Activated T-cell treated with anti-CD3 and anti-CD28 coated beads for 48 hours (primary cell): ENCODE measurements around the gene COQ10A.
"Not testable (repeated sequence)": the region's sequence is repeated elsewhere in the genome, so short reads cannot be mapped to it uniquely, and the experiment has no call there.

Experiments
- DNase-seq: peaks from one replicate; pipeline ENCODE4 v3.0.0-alpha.2; 2020; ENCODE audit warnings: low read depth

The COQ10A gene

DNA sequence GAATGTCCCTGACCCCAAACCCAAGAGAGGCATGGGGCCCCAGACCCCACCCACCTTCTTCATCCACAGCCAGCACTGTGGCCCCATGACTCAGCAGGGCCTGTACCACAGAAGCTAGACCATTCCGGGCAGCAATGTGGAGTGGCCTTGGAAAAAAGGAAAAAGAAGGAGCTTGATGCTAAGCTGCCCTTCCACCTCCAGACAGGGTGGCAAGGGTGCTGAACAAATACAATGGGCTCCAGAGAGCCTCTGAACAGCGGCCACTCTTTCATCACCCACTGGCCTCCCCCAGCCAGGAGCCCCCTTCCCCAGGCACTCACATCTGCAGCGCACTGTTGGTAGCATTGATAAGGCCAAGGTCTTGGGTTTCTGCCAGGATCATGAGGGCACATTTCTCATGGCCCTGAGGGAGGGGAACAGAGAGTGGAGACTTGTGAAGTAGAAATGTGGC is 23.0 kb upstream of the COQ10A start:
- DNase-seq: no peak

DNA sequence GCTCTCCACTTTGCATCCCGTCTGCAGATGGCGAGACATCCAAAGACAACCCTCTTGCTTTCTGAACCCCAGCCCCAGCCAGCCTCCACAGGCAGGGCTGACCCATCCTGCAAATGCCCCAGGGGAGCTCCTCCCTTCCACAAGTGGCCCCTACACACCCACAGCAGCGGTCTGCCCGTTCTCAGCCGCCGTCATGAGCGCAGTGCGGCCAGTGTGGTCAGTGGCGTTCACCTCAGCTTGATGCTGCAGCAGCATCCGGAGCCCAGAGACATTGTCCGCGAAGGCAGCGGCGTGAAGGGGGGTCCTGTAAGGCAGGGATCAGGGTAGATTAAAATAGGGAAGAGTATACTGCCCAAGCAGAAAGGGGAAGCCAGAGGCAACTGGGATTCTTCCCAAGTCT is 22.2 kb upstream of the COQ10A start:
- no peak for DNase-seq

DNA sequence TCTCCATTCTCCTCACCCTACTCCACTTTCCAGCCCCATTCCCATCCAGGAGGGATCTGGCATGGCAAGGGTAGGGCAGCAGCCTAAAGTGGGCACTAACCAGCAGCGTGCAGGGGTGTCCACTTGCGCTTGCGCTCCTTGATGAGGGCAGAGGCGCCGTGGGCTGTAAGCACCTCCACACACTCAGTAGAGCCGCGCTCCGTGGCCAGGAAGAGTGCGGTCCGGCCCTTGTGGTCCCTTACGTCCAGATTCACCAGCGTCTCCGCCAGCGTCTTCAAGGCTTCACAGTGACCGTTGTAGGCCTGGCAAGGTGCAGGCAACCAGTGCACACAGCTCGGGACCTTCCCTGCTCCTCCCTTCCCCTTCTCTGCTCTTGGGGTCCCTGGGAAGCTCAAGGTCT is 18.8 kb upstream of the COQ10A start:
- no peak for DNase-seq

DNA sequence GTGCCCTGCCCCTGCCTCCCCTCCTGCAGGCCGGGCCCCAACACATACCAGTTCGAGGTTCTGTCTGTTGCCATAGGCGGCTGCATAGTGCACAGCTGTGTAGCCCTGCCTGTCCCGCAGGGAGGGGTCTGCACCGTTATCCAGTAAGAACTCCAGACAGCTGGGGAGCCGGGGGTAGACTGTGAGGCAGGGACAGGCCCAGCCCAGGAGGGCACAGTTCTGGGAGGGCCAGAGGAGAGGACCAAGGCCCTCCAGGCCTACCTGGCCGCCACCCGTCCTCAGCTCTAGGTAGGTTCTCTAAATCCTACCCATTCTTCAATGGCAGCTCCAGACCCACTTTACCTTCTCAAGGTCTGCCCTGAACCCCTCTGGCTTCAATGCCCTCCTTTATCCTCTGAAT is 18.0 kb upstream of the COQ10A start:
- no peak for DNase-seq

DNA sequence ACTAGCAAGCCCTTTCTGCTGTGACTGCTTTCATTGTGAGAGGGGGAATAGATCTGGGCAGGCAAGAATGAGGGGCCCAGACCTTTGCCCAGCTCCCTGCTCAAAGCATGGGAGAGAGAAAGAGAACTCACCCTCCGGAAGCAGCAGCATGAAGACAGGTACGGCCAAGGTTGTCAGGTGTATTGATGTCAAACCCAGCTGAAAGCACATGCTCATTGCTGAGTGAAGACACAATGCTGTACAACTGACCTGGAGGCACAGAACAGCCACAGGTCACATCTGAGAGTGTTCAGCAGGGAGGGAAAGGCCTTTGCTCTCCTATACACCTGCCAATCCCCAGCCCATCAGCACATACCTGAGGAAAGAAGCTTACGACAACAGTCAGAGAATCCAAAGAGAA is 14.1 kb upstream of the COQ10A start:
- DNase-seq: no peak

DNA sequence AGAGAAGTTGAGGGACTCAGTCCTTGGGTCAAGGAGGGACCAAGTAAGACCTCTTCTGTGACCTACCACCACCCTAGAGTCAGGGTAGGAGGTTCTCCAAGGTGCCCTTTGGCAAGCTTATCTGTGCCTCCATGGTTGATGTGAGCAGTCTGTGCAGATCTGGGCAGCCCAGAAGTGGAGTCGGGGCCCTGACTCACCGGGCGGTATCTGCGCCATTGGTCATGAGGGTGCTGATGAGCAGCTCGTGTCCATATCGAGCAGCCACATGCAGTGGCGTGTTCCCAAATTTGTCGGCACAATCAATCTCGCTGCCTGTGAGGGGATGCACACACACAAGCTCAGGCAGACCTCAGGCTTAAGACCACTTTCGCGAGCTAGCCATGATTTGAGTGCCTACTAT is 13.7 kb upstream of the COQ10A start:
- DNase-seq: no peak

DNA sequence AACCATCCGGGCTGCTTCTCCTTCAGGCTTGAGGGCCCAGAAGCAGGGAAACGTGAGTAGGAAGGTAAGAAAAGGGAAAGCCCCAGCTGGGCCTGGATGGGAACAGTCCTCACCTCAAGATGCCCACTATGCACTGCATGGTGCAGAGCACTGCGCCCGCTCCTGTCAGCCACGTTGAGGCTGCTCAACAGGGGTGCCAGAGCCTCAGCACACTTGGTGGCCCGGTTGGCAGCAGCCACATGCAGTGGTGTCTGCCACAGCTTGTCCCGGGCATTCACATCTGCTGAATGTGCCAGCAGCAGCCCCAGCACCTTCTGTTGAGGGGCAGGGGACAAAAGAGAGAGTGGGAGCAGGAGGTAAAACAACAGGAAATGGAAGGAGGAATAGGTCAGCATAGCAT is 11.1 kb upstream of the COQ10A start:
- no peak for DNase-seq

DNA sequence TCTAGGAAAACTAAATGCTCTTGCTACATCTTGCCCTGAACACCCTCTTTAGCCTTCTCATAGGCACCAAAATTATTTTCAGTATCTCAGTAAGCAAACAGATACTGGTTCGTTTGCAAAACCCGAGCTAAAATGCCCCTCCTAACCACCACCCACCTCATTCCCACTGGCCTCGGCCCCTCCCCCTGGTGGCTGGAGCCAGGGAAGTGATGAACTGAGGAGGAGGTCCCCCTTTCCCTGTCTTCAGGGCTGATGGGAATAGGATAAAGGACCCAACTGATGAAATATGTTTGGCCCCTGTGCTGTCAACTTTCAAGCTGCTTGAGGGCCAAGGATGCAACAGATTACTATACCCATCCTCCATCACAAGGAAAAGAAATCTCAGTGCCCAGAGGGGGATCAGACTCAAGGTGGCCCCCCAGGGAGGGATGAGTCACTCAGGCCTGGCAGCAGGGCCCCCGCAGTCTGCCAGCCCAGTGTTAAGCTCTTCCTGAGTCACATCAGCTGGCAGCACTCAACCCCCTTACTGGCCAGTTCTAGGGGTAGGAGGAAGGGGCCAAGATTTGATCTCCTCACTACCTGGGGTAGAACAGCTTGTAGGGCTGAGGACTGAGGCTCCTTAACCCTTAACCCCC is 10.3 kb upstream of the COQ10A start:
- DNase-seq: no peak

DNA sequence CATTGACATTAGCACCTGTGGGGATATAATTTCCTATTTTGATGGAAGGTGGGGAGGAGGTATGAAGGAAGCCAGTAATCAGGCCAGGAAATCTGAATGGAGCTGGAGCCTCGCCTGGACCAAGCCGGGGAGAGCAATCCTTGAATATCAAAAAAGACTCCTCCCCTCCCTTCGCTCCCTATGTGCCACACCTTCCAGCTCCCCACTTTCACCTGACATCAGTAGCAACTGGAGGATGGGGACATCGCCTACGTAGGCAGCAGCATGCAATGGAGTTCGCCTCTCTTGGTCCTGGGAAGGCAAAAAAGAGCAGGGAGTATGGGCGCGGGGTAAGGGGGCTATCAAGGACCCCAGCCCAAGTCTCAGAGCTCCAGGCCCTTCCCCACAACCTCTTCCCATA is 9.7 kb upstream of the COQ10A start:
- DNase-seq: no peak

DNA sequence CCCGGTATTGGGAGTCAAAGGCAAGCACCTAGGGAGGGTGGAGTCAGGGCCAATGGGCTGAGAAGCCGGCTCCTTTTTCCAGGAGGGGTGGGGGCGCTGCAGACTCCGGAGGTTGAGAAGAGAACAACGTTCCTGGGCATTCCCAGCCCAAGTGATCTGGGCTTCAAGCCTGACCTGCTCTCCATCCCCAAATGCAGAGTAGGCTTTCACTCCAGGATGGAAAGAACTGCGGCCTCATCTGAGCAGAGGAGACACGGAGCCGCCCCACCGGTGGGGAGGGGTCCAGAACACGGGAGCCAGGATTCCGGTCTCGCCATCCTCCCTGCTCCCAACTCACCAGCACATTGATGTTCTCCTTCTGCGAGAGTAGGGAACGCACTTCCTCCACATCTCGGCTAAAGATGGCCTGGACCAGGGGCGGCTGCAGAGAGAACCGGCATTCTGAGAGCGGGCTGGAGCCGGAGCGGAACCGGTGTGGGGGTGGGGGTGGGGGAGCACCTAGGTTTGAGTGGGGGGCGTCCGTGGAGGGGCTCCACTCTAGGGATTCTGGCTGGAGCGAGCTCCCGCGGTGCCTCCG is 9.2 kb upstream of the COQ10A start:
- no peak for DNase-seq

DNA sequence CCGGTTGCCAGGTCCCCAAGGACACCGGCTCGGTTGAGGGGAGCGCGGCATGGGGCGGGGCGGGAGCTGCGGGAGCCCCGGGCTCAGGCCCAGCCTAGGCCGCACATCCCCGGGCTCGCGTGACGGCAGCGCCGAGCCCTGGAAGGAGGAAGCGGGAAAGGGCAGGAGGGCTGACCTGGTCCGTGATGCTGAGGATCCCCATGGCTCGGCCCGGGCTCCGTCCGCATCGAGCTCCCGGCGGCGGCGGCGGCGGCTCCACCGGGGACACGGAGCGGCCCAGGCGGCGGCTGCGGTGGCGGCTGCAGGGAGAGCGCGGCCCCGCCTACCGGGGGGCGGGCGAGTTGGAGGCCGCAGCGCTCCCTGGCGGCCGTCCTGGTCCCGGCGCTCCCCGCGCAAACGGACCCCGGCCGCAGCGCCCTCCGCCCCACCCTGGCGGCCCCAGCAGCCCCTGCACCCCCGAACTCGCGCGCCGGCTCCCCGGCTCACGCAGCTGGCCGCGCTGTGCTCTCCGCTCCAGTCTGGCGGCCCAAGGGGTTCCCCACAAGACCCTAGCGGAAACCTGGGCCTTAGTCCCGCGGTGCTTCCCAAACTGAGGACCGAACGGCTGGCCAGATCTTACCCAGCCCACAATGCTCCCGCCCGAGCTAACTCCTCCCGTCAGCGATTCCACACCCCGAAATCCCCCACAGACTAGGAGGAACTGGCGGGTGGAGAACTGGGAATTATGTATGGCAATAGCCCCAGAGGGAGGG is 8.5 kb upstream of the COQ10A start, which contains the start of gene ANKRD52:
Gene ANKRD52 (minus strand): TSS at position 317 of the 752 bp plus-strand sequence. CDS start 115 bp downstream, at position 202.
- DNase-seq: peak; percentile 83

DNA sequence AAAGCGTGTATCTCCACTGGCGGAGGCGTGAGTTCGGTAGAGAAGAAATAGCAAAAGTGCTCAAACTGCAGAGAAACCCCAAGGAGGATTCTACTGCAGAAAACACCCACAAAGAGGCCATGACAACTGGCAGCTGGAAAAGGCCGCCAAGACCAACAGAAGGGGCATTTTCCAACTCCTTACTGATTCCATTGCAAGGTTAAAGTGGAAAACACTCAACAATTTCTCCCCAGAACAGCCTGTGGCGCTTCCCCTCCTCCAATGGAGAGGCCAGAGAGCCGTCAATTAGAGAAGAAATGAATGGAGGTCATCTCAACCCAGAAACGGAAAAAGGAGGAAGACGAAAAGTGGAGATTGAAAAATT is 7.9 kb upstream of the COQ10A start:
- DNase-seq: no peak

DNA sequence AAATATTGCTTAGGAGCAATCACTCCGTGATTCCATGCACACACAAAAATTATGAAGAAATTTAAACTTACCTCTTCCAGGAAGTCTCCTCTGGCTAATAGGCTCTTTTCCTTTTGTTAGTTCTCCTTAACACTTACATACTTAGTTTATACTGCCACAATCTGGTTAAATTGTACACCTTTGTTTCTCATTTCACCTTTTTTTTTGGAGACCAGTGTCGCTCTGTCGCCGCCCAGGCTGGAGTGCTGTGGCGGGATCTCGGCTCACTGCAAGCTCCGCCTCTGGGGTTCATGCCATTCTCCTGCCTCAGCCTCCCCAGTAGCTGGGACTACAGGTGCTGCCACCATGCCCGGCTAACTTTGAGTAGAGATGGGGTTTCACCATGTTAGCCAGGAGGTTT is 6.4 kb upstream of the COQ10A start:
- DNase-seq: no peak

DNA sequence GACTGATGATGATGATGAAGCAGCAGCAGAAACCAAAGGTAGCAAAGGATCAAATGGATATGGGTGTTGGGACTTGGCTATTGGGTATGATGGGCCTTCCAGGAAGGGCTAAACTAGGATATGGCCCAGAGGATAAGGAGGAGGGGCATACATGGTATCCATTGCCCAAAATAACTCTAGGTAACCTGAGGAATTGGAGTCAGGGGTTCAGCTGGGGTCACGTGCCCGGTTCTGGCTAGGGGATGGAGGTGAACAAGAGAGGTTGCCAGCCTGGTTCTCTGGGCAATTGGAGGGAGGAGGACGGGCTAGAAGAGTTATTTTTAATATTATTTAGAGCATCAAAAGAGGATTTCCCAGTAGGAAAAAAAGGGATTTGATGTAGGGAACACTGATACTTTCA is 5.8 kb upstream of the COQ10A start:
- DNase-seq: no peak

DNA sequence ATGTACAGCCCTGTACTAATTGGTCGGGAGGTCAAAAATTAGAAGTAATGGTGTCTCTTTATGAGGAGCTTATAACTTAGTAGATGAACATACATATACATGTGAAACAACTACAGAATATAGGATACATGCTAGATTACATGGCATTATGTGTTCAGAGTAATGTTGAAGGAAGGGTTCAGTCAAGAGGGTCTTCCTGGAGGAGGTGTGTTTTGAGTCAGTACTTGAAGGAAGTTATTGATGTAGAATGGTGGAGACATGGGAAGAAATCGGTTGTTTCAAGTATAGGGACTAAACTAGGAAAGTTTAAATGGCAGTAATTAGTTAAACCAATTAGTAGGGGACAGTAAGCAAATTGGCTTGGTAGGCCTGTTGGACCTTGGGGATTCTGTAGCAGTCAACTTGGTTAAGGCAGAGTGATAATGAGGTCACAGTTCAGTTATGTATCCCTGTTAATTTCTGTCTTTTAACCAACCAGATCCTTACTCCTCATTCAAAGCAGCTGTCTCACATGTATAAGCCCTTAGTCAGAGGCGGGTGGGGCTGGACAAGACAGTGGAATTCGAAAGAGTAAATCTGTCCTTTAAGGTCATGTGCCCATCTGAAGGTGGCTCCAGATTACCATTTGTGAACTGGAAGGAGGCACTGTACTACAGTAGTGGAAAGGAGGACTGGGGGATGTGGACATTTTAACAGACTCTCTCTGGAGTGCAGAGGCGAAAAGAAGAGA is 5.1 kb upstream of the COQ10A start:
- DNase-seq: no peak

DNA sequence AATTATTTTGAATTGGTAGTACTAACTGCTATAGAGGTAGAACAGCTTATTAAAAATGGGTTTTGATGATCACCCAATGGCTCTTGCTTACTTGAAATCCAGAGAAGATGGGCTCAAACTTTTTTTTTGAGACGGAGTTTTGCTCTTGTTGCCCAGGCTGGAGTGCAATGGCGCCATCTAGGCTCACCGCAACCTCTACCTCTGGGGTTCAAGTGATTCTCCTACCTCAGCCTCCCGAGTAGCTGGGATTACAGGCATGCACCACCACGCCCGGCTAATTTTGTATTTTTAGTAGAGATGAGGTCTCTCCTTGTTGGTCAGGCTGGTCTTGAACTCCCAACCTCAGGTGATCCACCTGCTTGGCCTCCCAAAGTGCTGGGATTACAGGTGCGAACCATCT is 3.8 kb upstream of the COQ10A start:
- peak; percentile 12 for DNase-seq

DNA sequence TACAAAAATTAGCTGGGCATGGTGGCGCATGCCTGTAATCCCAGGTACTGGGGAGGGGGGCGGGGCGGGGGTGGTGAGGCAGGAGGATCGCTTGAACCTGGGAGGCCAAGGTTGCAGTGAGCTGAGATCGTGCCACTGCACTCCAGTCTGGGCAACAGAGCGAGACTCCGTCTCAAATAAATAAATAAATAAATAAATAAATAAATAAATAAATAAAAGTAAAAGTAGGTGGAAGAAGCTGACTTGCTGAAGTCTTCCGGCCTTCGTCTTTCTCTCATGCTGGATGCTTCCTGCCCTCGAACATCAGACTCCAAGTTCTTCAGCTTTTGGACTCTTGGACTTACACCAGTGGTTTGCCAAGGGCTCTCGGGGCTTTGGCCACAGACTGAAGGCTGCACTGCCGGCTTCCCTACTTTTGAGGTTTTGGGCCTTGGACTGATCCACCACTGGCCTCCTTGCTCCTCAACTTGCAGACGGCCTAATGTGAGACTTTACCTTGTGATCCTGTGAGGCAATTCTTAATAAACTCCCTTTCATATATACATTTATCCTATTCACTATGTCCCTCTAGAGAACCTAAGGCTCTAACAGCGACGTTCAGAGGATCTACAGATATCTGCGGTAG is 562 bp upstream of the COQ10A start:
- not testable (repeated sequence) for DNase-seq

DNA sequence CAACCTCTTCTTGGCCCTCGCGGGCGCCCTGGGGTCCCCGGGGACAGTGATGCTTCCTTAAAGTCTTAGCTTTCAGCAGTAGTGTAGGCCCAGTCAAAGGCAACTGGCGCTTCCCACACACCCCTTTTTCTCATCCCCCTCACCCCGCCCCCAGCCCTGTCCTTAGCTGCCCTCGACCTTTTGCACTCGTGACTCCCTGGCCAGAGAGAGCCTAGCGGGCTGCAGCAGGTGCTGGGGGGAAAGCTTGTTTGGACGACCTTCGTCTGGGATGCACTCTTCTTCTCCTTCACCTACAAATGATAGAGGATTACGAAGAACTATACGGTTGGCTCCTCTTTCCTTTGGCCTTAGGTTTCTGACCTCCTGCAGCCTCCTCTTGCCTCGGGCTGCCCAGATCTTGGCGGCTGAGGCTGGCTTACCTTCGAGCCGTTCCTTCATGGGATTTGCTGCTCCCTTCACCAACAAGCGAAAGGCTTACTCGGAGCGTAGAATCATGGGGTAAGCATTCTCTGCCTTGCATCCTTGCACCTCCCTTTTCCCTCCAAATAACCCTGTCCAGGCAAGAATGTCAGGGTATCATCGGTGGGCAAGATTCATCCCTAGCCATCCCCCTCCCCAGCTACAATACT is 815 bp downstream of the COQ10A start:
- DNase-seq: no peak

DNA sequence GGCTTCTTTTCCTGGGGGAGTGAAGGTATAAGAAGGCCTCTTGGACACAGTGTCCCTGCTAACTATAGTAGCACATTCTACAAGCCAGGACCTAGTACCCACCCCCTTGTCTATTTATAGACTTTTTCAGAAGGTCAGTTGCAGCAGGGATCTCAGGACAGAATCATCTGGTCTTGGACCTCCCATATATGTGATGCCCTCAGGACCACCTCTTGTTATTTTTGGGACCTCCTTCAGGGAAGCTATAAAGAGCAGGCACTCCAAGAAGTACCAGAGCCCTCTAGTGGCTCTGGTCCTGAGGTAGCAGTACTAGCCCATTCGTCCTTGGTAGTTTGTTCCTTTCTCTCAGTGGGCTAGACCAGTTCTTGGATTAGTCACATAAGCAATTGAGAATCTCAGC is 4.3 kb downstream of the COQ10A start:
- no peak for DNase-seq

DNA sequence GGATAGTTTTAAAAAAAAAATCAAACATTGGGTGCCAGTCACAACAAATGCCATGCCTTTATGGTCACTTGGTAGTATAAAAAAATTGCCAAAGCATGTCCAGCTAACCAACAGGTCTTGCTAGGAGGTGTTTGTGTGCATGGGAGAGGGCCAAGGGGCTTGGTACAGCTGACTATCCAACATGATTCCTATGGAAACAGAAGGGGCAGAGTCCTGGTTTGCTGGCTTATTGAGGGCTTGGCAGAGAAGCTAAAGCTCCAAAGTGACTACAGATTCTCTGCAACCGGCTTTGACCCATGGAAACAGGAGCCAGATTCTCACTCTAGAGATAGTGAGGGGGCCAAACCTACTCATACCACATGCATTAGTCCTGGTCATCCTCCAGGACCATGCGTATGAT is 5.7 kb downstream of the COQ10A start:
- DNase-seq: not testable (repeated sequence)

DNA sequence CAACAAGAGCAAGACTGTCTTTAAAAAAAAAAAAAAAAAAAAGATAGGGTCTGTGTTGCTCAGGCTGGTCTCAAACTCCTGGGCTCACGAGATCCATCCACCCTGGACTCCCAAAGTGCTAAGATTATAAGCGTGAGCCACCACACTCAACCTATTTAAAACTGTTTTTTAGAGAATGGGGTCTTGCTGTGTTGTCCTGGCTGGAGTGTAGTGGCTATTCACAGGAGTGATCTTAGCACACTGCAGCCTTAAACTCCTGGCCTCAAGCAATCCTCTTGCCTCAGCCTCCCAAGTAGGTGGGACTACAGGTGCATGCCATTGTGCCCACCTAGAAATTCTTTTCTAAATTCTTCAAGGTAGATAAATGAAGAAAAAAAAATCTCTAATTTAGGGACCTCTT is 7.6 kb downstream of the COQ10A start:
- DNase-seq: no peak

DNA sequence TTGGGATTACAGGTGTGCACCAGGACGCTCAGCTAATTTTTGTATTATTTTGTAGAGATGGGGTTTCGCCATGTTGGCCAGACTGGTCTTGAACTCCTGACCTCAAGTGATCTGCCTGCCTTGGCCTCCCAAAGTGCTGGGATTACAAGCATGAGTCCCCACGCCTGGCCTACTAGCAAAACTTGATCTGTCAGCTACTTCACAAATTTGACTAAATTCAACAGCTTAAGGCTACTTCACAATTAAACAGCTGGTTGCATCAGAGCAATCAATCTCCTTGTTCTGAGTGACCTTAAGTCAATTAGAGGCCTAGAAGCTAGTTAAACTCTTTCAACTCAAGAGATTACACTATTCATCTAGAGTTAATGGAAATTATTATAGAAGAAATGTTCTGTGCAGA is 12.2 kb downstream of the COQ10A start:
- no peak for DNase-seq
